Epidermal melanocyte (primary cell): ENCODE measurements around the gene VPS16.

Source experiments
- DNase-seq: peaks from one replicate; pipeline ENCODE4 v3.0.0; 2011; ENCODE audit warnings: low spot score; ENCODE audit not compliant: insufficient read length

VPS16 gene

GRCh38 chr20:2899243-2899642 lies 58.7 kb downstream of the VPS16 start:
- no peak for DNase-seq

GRCh38 chr20:2900845-2901592 lies 60.5 kb downstream of the VPS16 start:
- DNase-seq, result no peak

- no peak for DNase-seq
These were observed 61.7 kb downstream of the VPS16 start for GRCh38 chr20:2902291-2902690.

GRCh38 chr20:2902818-2903217 lies 62.3 kb downstream of the VPS16 start:
- DNase-seq, result no peak

DNA sequence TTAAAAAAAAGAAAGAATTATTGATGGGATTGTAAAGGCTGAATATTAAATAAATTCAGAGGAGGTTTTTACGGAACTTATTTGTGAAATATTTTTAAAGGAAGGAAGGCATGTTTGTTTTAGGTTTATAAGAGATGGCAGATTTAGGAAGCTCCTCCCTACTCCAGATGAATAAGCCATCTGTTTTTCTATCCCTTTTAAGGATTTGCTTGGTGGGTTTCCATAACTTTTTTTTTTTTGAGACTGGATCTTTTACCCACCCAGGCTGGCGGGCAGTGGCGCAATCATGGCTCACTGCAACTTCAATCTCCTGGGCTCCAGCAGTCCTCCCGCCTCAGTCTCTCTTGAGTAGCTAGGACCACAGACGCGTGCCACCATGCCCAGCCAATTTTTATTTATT lies 63.1 kb downstream of the VPS16 start:
- DNase-seq, result no peak

GRCh38 chr20:2907519-2907918 lies 67.0 kb downstream of the VPS16 start:
- DNase-seq, result no peak

- no peak for DNase-seq
These were observed 69.4 kb downstream of the VPS16 start for GRCh38 chr20:2909953-2910352.

- DNase-seq, result no peak
These were observed 70.7 kb downstream of the VPS16 start for GRCh38 chr20:2911200-2911599.

DNA sequence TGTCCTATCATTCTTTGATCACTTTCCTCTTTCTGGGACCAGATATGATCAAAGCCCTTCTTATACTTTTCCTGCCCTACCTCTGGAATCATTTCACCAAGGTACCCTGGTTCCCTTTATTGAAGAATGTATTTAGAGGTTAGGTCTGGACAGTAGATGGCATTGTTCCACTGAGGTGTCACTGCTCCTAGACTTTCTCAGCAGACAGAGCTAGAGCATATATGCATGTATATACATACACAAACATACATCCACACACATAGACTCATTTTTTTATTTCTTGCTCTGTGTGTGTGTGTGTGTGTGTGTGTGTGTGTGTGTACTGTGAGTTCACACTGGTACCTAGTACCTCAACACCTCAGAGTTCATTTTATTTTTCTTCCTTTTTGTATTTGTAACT lies 73.6 kb downstream of the VPS16 start:
- DNase-seq, result no peak
